Fibroblast of skin of abdomen (primary cell): Measurements from ENCODE around the gene TMEM161A.

ENCODE experiments used
- DNase-seq: peaks from one replicate; pipeline ENCODE4 v3.0.0-alpha.2; 2013

Gene TMEM161A

GRCh38 chr19:19096641-19097627 is 41.3 kb downstream of the TMEM161A start:
- DNase-seq: no peak

GRCh38 chr19:19095691-19096090 is 42.6 kb downstream of the TMEM161A start:
- DNase-seq: no peak

- no peak for DNase-seq
These were observed 43.8 kb downstream of the TMEM161A start for GRCh38 chr19:19094513-19094912.

- no peak for DNase-seq
These were observed 50.6 kb downstream of the TMEM161A start for GRCh38 chr19:19087676-19088075.

GRCh38 chr19:19083413-19084178 is 54.7 kb downstream of the TMEM161A start:
- no peak for DNase-seq

- no peak for DNase-seq
These were observed 56.6 kb downstream of the TMEM161A start for GRCh38 chr19:19081642-19082151.

- DNase-seq: no peak
These were observed 58.7 kb downstream of the TMEM161A start for GRCh38 chr19:19079571-19079970.

GRCh38 chr19:19078801-19079200 is 59.5 kb downstream of the TMEM161A start:
- no peak for DNase-seq

- DNase-seq: no peak
These were observed 61.2 kb downstream of the TMEM161A start for GRCh38 chr19:19077103-19077502.

- no peak for DNase-seq
These were observed 61.8 kb downstream of the TMEM161A start for GRCh38 chr19:19076476-19076875.

GRCh38 chr19:19075126-19075525 is 63.2 kb downstream of the TMEM161A start:
- DNase-seq: no peak

GRCh38 chr19:19074196-19074882 is 63.9 kb downstream of the TMEM161A start:
- no peak for DNase-seq

GRCh38 chr19:19071897-19072296 is 66.4 kb downstream of the TMEM161A start:
- no peak for DNase-seq
